OCI-LY7 (cell line): ENCODE results near the gene GPR89B. TPM values are rescaled to one million over a fixed set of nuclear protein-coding genes. Genes with fewer than 3 reads are reported as not detected.

ENCODE experiments used
- BruUV-seq: library from RNA; stranded (reverse); fragments of 400-500 nt; replicated peaks from 2 replicates; lab custom pipeline; 2021; lab: Mats Ljungman, UMichigan
- CTCF ChIA-PET: fragments of 300-600 bp; sonication (Branson Sonifier 250); formaldehyde crosslinking; loops from one replicate; lab custom pipeline; 2022; ENCODE audit warnings: antibody characterized with exemption; ENCODE audit not compliant: unreplicated experiment; lab: Charles Lee
- POLR2A ChIA-PET: fragments of 300-600 bp; sonication (Branson Sonifier 250); formaldehyde crosslinking; loops from one replicate; lab custom pipeline; 2022; ENCODE audit warnings: antibody characterized with exemption; lab: Charles Lee
- DNase-seq: peaks from one replicate; pipeline ENCODE4 v3.0.0-alpha.2; 2015; ENCODE audit warnings: low spot score
- H2AFZ ChIP-seq: fragments of 200-600 bp; sonication (generic), shearing (Covaris generic); 2 replicates; pipeline ENCODE4 v1.6.1; 2014; ENCODE audit warnings: mild to moderate bottlenecking, antibody characterized with exemption, low read length, moderate library complexity
- H3K27ac ChIP-seq: fragments of 200-600 bp; sonication (generic); 2 replicates; pipeline ENCODE4 v1.5.1; 2014; ENCODE audit warnings: mixed run types, low read depth, mild to moderate bottlenecking, moderate library complexity, low read length, inconsistent platforms; ENCODE audit not compliant: poor library complexity, severe bottlenecking
- H3K36me3 ChIP-seq: fragments of 200-600 bp; sonication (generic); 2 replicates; pipeline ENCODE4 v1.6.1; 2014; ENCODE audit warnings: mild to moderate bottlenecking, antibody characterized with exemption, low read length, moderate library complexity, mixed read lengths; ENCODE audit not compliant: insufficient read depth
- H3K4me1 ChIP-seq: fragments of 200-600 bp; sonication (generic); 2 replicates; pipeline ENCODE4 v1.5.1; 2014; ENCODE audit warnings: mild to moderate bottlenecking, low read length; ENCODE audit not compliant: insufficient read depth, poor library complexity, severe bottlenecking
- H3K4me2 ChIP-seq: fragments of 200-600 bp; sonication (generic); 2 replicates; pipeline ENCODE4 v1.6.1; 2014; ENCODE audit warnings: mild to moderate bottlenecking, low read length
- H3K4me3 ChIP-seq: fragments of 200-600 bp; sonication (generic); 2 replicates; pipeline ENCODE4 v1.5.1; 2014; ENCODE audit warnings: mild to moderate bottlenecking, low read depth, low read length; ENCODE audit not compliant: poor library complexity, severe bottlenecking
- H3K79me2 ChIP-seq: fragments of 200-600 bp; sonication (generic); 2 replicates; pipeline ENCODE4 v1.6.1; 2016; ENCODE audit warnings: low read depth, mild to moderate bottlenecking, low read length, moderate library complexity, mixed read lengths; ENCODE audit not compliant: insufficient read depth
- H3K9me2 ChIP-seq: fragments of 200-600 bp; sonication (generic); 2 replicates; pipeline ENCODE4 v1.6.1; 2016; ENCODE audit warnings: mild to moderate bottlenecking, low read length, mixed read lengths; ENCODE audit not compliant: insufficient read depth
- H3K9me3 ChIP-seq: fragments of 200-600 bp; sonication (generic); 2 replicates; pipeline ENCODE4 v1.6.1; 2014; ENCODE audit warnings: mild to moderate bottlenecking, mixed run types, low read length, mixed read lengths
- H4K20me1 ChIP-seq: fragments of 200-600 bp; sonication (generic); 2 replicates; pipeline ENCODE4 v1.6.1; 2014; ENCODE audit warnings: mild to moderate bottlenecking, antibody characterized with exemption, low read length, moderate library complexity, mixed read lengths; ENCODE audit not compliant: insufficient read depth
- CTCF ChIP-seq: fragments of 200-600 bp; sonication (generic); conservative IDR thresholded peaks from 2 replicates; pipeline ENCODE4 v1.5.1; 2014; ENCODE audit warnings: mild to moderate bottlenecking, antibody characterized with exemption, low read length, moderate library complexity, mixed read lengths
- EZH2phosphoT487 ChIP-seq: fragments of 200-600 bp; sonication (generic); IDR thresholded peaks from 2 replicates; pipeline ENCODE4 v1.6.1; 2018; ENCODE audit warnings: low read depth, borderline replicate concordance, mild to moderate bottlenecking, mixed run types, antibody characterized with exemption, low read length, moderate library complexity, mixed read lengths
- intact Hi-C: fragments of 100-400 bp; cut with micrococcal nuclease; formaldehyde crosslinking; loops from one replicate; pipeline ENCODE4 v1.10.0; 2022; ENCODE audit not compliant: unreplicated experiment
- total RNA-seq, 2 experiments: library from RNA; depleted of rRNA in 1 of 2; stranded (reverse); fragments of >200 nt in 1 of 2; shearing (Covaris generic) in 1 of 2; gene quantifications; 2 replicates each; pipeline ENCODE4 v1.2.3, GENCODE V29; 2014 to 2022

The GPR89B gene
- total RNA-seq, 2 experiments from 2014 or later, result 15.8 to 26.8 TPM

- no peaks in the 10 kb centered on the region for H3K9me3 ChIP-seq
- no peak overlapping the region for H2AFZ ChIP-seq
- DNase-seq, result no peak
- no peaks in the 10 kb centered on the region for H4K20me1 ChIP-seq
- ChIA-PET CTCF (no interaction called here), POLR2A (no interaction called here)
- H3K9me2 ChIP-seq, result no peaks in the 10 kb centered on the region
- no peak overlapping the region for H3K4me3 ChIP-seq
- no peaks in the 10 kb centered on the region for H3K4me1 ChIP-seq
- H3K36me3 ChIP-seq, result no peaks in the 10 kb centered on the region
- H3K79me2 ChIP-seq, result no peaks in the 10 kb centered on the region
- TF ChIP-seq EZH2phosphoT487 (no peak), CTCF (no peak)
- no peak overlapping the region for H3K4me2 ChIP-seq
- no peak overlapping the region for H3K27ac ChIP-seq
- intact Hi-C loops, result no loop called here
- BruUV-seq, result no TSS peak
Observed at GRCh38 chr1:147897789-147898188, 30.4 kb upstream of the GPR89B start.

- Histone ChIP-seq H3K4me1 (no peaks in the 10 kb centered on the region), H2AFZ (no peak within 1 kb of the TSS), H4K20me1 (no peaks in the 10 kb centered on the region), H3K27ac (no peak within 1 kb of the TSS), H3K4me3 (no peak within 1 kb of the TSS), H3K4me2 (no peak within 1 kb of the TSS), H3K36me3 (no peaks in the 10 kb centered on the region), H3K79me2 (no peaks in the 10 kb centered on the region), H3K9me2 (no peaks in the 10 kb centered on the region), H3K9me3 (no peaks in the 10 kb centered on the region)
- CTCF ChIA-PET, result no interaction called here
- no peak for TF ChIP-seq CTCF
- TF ChIP-seq EZH2phosphoT487, result no peak
- intact Hi-C loops, result no loop called here
- no TSS peak for BruUV-seq
- DNase-seq, result no peak
- POLR2A ChIA-PET, result no interaction called here
Observed at GRCh38 chr1:147902253-147902845, 25.9 kb upstream of the GPR89B start, which contains the start of gene GJA8. GJA8 (plus strand) TSS chr1:147902795; CDS start chr1:147907956, 5,161 bp downstream.

- Histone ChIP-seq H2AFZ (no peak overlapping the region), H3K36me3 (no peaks in the 10 kb centered on the region), H3K4me3 (no peak overlapping the region), H3K4me2 (no peak overlapping the region), H3K27ac (no peak overlapping the region), H3K79me2 (no peaks in the 10 kb centered on the region), H4K20me1 (no peaks in the 10 kb centered on the region), H3K9me2 (no peaks in the 10 kb centered on the region), H3K4me1 (no peaks in the 10 kb centered on the region), H3K9me3 (no peaks in the 10 kb centered on the region)
- intact Hi-C loops, result no loop called here
- no peak for DNase-seq
- ChIA-PET POLR2A (no interaction called here), CTCF (no interaction called here)
- BruUV-seq, result no TSS peak
- no peak for TF ChIP-seq CTCF
- no peak for TF ChIP-seq EZH2phosphoT487
Observed at GRCh38 chr1:147904726-147905125, 23.5 kb upstream of the GPR89B start.
